AG10803 (cell line): ENCODE results near the gene MFGE8.
A peak's percentile ranks its signal among the peaks of the same experiment; 100 is the strongest.
"Not testable (repeated sequence)": the region's sequence is repeated elsewhere in the genome, so short reads cannot be mapped to it uniquely, and the experiment has no call there.

Source experiments
- DNase-seq: peaks from one replicate; pipeline ENCODE4 v3.0.0; 2010; ENCODE audit warnings: low read depth
- H3K4me3 ChIP-seq: 2 replicates; pipeline ENCODE4 v1.5.1; 2011; ENCODE audit warnings: mild to moderate bottlenecking, low read length, control low read depth
- CTCF ChIP-seq: conservative IDR thresholded peaks from 2 replicates; pipeline ENCODE4 v1.5.1; 2011; ENCODE audit warnings: mild to moderate bottlenecking, low read length, control low read depth, inconsistent platforms

Gene MFGE8

GRCh38 chr15:88930579-88930978, 17.4 kb upstream of the MFGE8 start:
- DNase-seq: no peak
- no peak for TF ChIP-seq CTCF
- H3K4me3 ChIP-seq: no peak overlapping the region

- DNase-seq, H3K4me3 ChIP-seq: not testable (repeated sequence)
Observed at GRCh38 chr15:88929358-88930098, 16.3 kb upstream of the MFGE8 start.

GRCh38 chr15:88928192-88928591, 15.0 kb upstream of the MFGE8 start:
- DNase-seq, H3K4me3 ChIP-seq: not testable (repeated sequence)

- not testable (repeated sequence) for H3K4me3 ChIP-seq, DNase-seq
Observed at GRCh38 chr15:88925648-88926047, 12.5 kb upstream of the MFGE8 start.

GRCh38 chr15:88920892-88921435, 7.8 kb upstream of the MFGE8 start:
- peak; percentile 72 for DNase-seq
- not testable (repeated sequence) for H3K4me3 ChIP-seq

- H3K4me3 ChIP-seq: no peak overlapping the region
- no peak for TF ChIP-seq CTCF
- peak; percentile 70 for DNase-seq
Observed at GRCh38 chr15:88920186-88920891, 7.2 kb upstream of the MFGE8 start.

GRCh38 chr15:88918738-88919137, 5.6 kb upstream of the MFGE8 start:
- H3K4me3 ChIP-seq: no peak overlapping the region
- no peak for TF ChIP-seq CTCF
- DNase-seq: peak; percentile 99

GRCh38 chr15:88917760-88918159, 4.6 kb upstream of the MFGE8 start:
- no peak for TF ChIP-seq CTCF
- DNase-seq: no peak
- H3K4me3 ChIP-seq: no peak overlapping the region

GRCh38 chr15:88915354-88915753, 2.2 kb upstream of the MFGE8 start:
- no peak for TF ChIP-seq CTCF
- no peak for DNase-seq
- H3K4me3 ChIP-seq: no peak overlapping the region
